ENCODE data around the gene ELOA. TPM values are rescaled to one million over a fixed set of nuclear protein-coding genes. Genes with fewer than 3 reads are reported as not detected.
"Not testable (repeated sequence)": the region's sequence is repeated elsewhere in the genome, so short reads cannot be mapped to it uniquely, and the experiment has no call there.

Gene ELOA
- total RNA-seq, 1 donor from 2014 or later, result 19.5 TPM

- DNase-seq, result no peak
Measured at GRCh38 chr1:23784846-23785245, 41.6 kb downstream of the ELOA start.

- no peak for DNase-seq
Measured at GRCh38 chr1:23787701-23788100, 44.4 kb downstream of the ELOA start.

GRCh38 chr1:23788695-23789094 is 45.4 kb downstream of the ELOA start:
- no peak for DNase-seq

GRCh38 chr1:23790696-23791515 is 47.6 kb downstream of the ELOA start, which contains the start of gene LYPLA2:
LYPLA2 (plus strand) TSS chr1:23791145; CDS start chr1:23792683, 1,538 bp downstream.
- peak; percentile 88 for DNase-seq

- no peak for DNase-seq
Measured at GRCh38 chr1:23791516-23792047, 48.3 kb downstream of the ELOA start.

GRCh38 chr1:23792151-23792945 is 49.1 kb downstream of the ELOA start:
- DNase-seq, result no peak

- DNase-seq, result no peak
Measured at GRCh38 chr1:23793018-23793781, 49.9 kb downstream of the ELOA start.

- DNase-seq, result no peak
Measured at GRCh38 chr1:23793861-23794731, 50.8 kb downstream of the ELOA start.

GRCh38 chr1:23794732-23795182 is 51.5 kb downstream of the ELOA start:
- not testable (repeated sequence) for DNase-seq

- no peak for DNase-seq
Measured at GRCh38 chr1:23795676-23796465, 52.6 kb downstream of the ELOA start.

GRCh38 chr1:23796466-23797271 is 53.4 kb downstream of the ELOA start:
- no peak for DNase-seq

GRCh38 chr1:23797478-23798448 is 54.5 kb downstream of the ELOA start:
- no peak for DNase-seq

GRCh38 chr1:23798662-23799142 is 55.4 kb downstream of the ELOA start:
- DNase-seq, result no peak

- DNase-seq, result no peak
Measured at GRCh38 chr1:23799255-23799569, 55.9 kb downstream of the ELOA start.

GRCh38 chr1:23799570-23800399 is 56.5 kb downstream of the ELOA start:
- no peak for DNase-seq

GRCh38 chr1:23800400-23801337 is 57.4 kb downstream of the ELOA start, which contains the start of gene GALE:
GALE (minus strand) TSS chr1:23800754; CDS start chr1:23799007, 1,747 bp downstream.
- DNase-seq, result peak; percentile 94

Measured in skin of body (tissue), 2 donors.